CD4-positive, alpha-beta T cell treated with Interleukin-21 for 1 hour (primary cell): ENCODE measurements around the gene RPL7L1.

Source experiments
- DNase-seq: peaks from one replicate; pipeline ENCODE4 v3.0.0-alpha.2; 2020

RPL7L1 gene

GRCh38 chr6:42936398-42936797, 57.0 kb downstream of the RPL7L1 start:
- no peak for DNase-seq

DNA sequence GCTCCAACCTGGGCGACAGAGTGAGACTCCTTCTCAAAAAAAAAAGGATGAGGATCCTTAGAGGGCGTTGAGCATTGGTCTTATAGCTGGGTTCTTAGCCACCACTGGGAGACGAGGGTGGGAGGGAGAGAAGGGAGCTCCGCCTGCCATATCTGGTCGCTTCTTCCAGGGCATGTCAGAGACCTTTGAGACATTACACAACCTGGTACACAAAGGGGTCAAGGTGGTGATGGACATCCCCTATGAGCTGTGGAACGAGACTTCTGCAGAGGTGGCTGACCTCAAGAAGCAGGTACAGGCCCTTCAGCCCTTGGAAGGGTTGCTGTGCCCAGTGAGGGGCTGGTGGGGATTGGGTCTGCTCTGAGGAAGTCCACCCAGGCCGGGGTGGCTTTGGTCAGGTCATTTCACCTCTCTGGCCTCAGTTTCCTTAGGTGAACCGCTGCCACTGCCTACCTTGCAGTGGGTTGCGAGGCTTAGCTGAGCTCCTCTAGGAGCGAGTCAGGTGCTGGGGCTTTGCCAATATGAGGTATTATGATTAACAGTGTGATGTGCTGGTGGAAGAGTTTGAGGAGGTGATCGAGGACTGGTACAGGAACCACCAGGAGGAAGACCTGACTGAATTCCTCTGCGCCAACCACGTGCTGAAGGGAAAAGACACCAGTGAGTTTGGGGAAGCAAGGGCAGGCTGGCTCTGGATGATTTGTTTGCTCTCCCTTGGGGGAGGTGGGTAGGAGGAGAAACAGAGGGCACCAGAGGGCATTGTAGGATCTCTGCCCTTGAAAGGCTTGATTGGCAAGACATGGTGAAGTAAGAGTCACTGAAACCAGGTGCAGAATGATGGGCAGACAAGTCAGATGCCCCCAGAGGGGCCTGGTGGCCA, 58.4 kb downstream of the RPL7L1 start:
- DNase-seq = no peak

GRCh38 chr6:42938428-42938796, 59.0 kb downstream of the RPL7L1 start:
- no peak for DNase-seq

DNA sequence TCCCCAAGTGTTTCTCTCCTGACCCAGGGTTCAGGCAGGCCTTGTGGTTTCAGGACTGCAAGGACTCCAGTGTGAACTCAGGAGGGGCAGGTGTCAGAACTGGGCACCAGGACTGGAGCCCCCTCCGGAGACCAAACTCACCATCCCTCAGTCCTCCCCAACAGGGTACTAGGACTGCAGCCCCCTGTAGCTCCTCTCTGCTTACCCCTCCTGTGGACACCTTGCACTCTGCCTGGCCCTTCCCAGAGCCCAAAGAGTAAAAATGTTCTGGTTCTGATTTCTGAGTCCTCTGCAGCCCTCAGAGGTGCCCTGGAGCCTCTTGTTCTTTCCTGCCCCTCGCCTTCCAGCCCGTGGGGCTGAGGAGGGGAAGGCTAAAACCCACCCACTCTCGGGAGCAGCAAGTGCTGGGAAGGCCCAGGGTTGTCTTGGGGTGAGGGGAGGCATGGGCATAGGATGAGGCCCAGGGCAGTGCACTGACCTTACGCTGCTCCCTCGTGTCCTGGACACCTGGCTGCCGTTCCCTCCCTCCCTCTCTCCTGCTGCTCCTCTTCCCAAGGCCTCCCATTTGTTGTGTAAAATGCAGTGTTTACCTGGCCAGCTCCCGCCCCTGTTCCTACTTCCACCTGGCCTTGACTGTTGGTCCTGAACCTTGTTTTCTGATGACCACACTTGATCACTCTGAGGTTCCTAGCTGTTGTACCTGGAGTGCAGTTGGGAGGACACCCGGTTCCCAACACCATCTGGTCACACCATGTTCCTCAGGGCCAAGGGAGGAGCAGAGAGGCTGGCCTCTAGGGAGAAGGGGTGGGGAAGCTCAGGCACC, 59.8 kb downstream of the RPL7L1 start:
- no peak for DNase-seq
